ENCODE measurements around the gene LITAF. TPM values are rescaled to one million over a fixed set of nuclear protein-coding genes. Genes with fewer than 3 reads are reported as not detected.

LITAF gene
- polyA plus RNA-seq, 1 of the 3 experiments (the other 2 are of a cell fraction), result 45.7 TPM

- no peak overlapping the region for H3K4me3 ChIP-seq (ENCODE audit: low read depth in 2 of 2, low read length in 1 of 2)
- DNase-seq, result no peak
- no peaks in the 10 kb centered on the region for H3K36me3 ChIP-seq (replicated peaks in 1 of 2; ENCODE audit: control insufficient read depth in 1 of 2, insufficient read depth in 2 of 2, low read length in 1 of 2)
- H3K9me3 ChIP-seq, result no peaks in the 10 kb centered on the region
- TF ChIP-seq TAF1 (IDR thresholded peaks at IDR 0.05; ENCODE audit: borderline replicate concordance, low read depth, low read length) (no peak), MXI1 (IDR thresholded peaks at IDR 0.05; ENCODE audit: low read depth, low read length) (no peak), RCOR1 (IDR thresholded peaks at IDR 0.05; ENCODE audit: low read length) (no peak)
- H3K27ac ChIP-seq (ENCODE audit: low read depth in 2 of 2, low read length in 1 of 2), result no peak overlapping the region
- H3F3A ChIP-seq (replicated peaks; ENCODE audit: insufficient read depth), result peaks cover 4% of the 10 kb centered on the region
- ChIA-PET POLR2A (no interaction called here), CTCF (no interaction called here)
- no peak overlapping the region for H3K4me2 ChIP-seq
- peaks cover 0 to 14% of the 10 kb centered on the region in 2 experiments; a peak in 1 of 4 replicates for H3K4me1 ChIP-seq (ENCODE audit: control insufficient read depth in 1 of 2, insufficient read depth in 2 of 2, low read depth in 1 of 2, low read length in 1 of 2)
- H3K27me3 ChIP-seq (ENCODE audit: insufficient read depth), result no peaks in the 10 kb centered on the region
- H3K9ac ChIP-seq, result no peak overlapping the region
- no peaks in the 10 kb centered on the region for H3K79me2 ChIP-seq (ENCODE audit: insufficient read depth)
- H4K20me1 ChIP-seq (ENCODE audit: insufficient read depth), result no peaks in the 10 kb centered on the region
- WGBS (ENCODE audit: low lambda C conversion rate), result 64% methylated on average over 3 of the region's 3 CpGs
- H3K9me2 ChIP-seq, result no peaks in the 10 kb centered on the region
- peak overlapping the region; percentile 64; the same call in 1 of the 2 replicates for H2AFZ ChIP-seq (ENCODE audit: low read depth)
These were observed 78.7 kb downstream of the LITAF start for GRCh38 chr16:11507991-11508390.

GRCh38 chr16:11507350-11507749 lies 79.4 kb downstream of the LITAF start:
- ChIA-PET POLR2A (no interaction called here), CTCF (no interaction called here)
- Histone ChIP-seq H3F3A (replicated peaks; ENCODE audit: insufficient read depth) (peaks cover 4% of the 10 kb centered on the region), H3K4me2 (no peak overlapping the region), H3K9ac (no peak overlapping the region), H3K9me3 (no peaks in the 10 kb centered on the region), H3K79me2 (ENCODE audit: insufficient read depth) (no peaks in the 10 kb centered on the region), H3K36me3 (replicated peaks in 1 of 2; ENCODE audit: control insufficient read depth in 1 of 2, insufficient read depth in 2 of 2, low read length in 1 of 2) (no peaks in the 10 kb centered on the region), H2AFZ (ENCODE audit: low read depth) (no peak overlapping the region), H3K9me2 (no peaks in the 10 kb centered on the region), H4K20me1 (ENCODE audit: insufficient read depth) (no peaks in the 10 kb centered on the region), H3K27ac (ENCODE audit: low read depth in 2 of 2, low read length in 1 of 2) (no peak overlapping the region), H3K4me3 (ENCODE audit: low read depth in 2 of 2, low read length in 1 of 2) (no peak overlapping the region), H3K27me3 (ENCODE audit: insufficient read depth) (no peaks in the 10 kb centered on the region), H3K4me1 (ENCODE audit: control insufficient read depth in 1 of 2, insufficient read depth in 2 of 2, low read depth in 1 of 2, low read length in 1 of 2) (peaks cover 0 to 14% of the 10 kb centered on the region in 2 experiments; a peak in 1 of 4 replicates)
- TF ChIP-seq CHD2 (IDR thresholded peaks at IDR 0.05; ENCODE audit: low read length, partially characterized antibody) (no peak), NRF1 (IDR thresholded peaks at IDR 0.05; ENCODE audit: low read depth, low read length) (no peak), RCOR1 (IDR thresholded peaks at IDR 0.05; ENCODE audit: low read length) (no peak), FOXM1 (IDR thresholded peaks at IDR 0.05; ENCODE audit: low read depth) (no peak), NFIC (IDR thresholded peaks at IDR 0.05; ENCODE audit: borderline replicate concordance) (no peak), PBX3 (IDR thresholded peaks at IDR 0.05) (no peak), ZBTB33 (IDR thresholded peaks at IDR 0.05; ENCODE audit: borderline replicate concordance, low read depth) (no peak), GATA2 (CRISPR knock-in tag; IDR thresholded peaks at IDR 0.05) (no peak)
- 96% methylated on average over 4 of the region's 7 CpGs for WGBS (ENCODE audit: low lambda C conversion rate)
- no peak for DNase-seq

Data from SK-N-SH (cell line).